Measurements from ENCODE around the gene ATP2B1.

The ATP2B1 gene

GRCh38 chr12:89655841-89656240, 52.8 kb downstream of the ATP2B1 start:
- no peak for ATAC-seq
- no peak for DNase-seq

- ATAC-seq (no peak), DNase-seq (no peak)
Observed at GRCh38 chr12:89651192-89651591, 57.4 kb downstream of the ATP2B1 start.

- ATAC-seq (no peak), DNase-seq (no peak)
Observed at GRCh38 chr12:89650239-89650638, 58.4 kb downstream of the ATP2B1 start.

GRCh38 chr12:89649820-89650219, 58.8 kb downstream of the ATP2B1 start:
- DNase-seq (no peak), ATAC-seq (no peak)

GRCh38 chr12:89649139-89649538, 59.5 kb downstream of the ATP2B1 start:
- DNase-seq (no peak), ATAC-seq (peak; percentile 32)

GRCh38 chr12:89648211-89648930, 60.3 kb downstream of the ATP2B1 start:
- no peak for ATAC-seq
- DNase-seq: no peak

- ATAC-seq (no peak), DNase-seq (no peak)
Observed at GRCh38 chr12:89645434-89645833, 63.2 kb downstream of the ATP2B1 start.

- no peak for ATAC-seq
- DNase-seq: no peak
Observed at GRCh38 chr12:89642959-89643358, 65.7 kb downstream of the ATP2B1 start.

- DNase-seq: no peak
- no peak for ATAC-seq
Observed at GRCh38 chr12:89636776-89637160, 71.9 kb downstream of the ATP2B1 start.

GRCh38 chr12:89636052-89636775, 72.4 kb downstream of the ATP2B1 start:
- ATAC-seq (no peak), DNase-seq (no peak)

GRCh38 chr12:89634508-89634907, 74.1 kb downstream of the ATP2B1 start:
- no peak for DNase-seq
- ATAC-seq: no peak

- DNase-seq: no peak
- no peak for ATAC-seq
Observed at GRCh38 chr12:89632778-89633177, 75.9 kb downstream of the ATP2B1 start.

- ATAC-seq: no peak
Observed at GRCh38 chr12:89622115-89622514, 86.5 kb downstream of the ATP2B1 start.

GRCh38 chr12:89621521-89621920, 87.1 kb downstream of the ATP2B1 start:
- DNase-seq (no peak), ATAC-seq (no peak)

More at GRCh38 chr12:89622115-89622514, 86.5 kb downstream of the ATP2B1 start:
- no peak for DNase-seq

- DNase-seq (no peak), ATAC-seq (no peak)
Observed at GRCh38 chr12:89619764-89620163, 88.9 kb downstream of the ATP2B1 start.

- ATAC-seq: peak; percentile 80
- DNase-seq: no peak
Observed at GRCh38 chr12:89618113-89618862, 90.3 kb downstream of the ATP2B1 start.

GRCh38 chr12:89610366-89610765, 98.3 kb downstream of the ATP2B1 start:
- ATAC-seq (no peak), DNase-seq (no peak)

- no peak for DNase-seq
- no peak for ATAC-seq
Observed at GRCh38 chr12:89603678-89604077, 105.0 kb downstream of the ATP2B1 start.

- ATAC-seq: no peak
- no peak for DNase-seq
Observed at GRCh38 chr12:89597770-89598169, 110.9 kb downstream of the ATP2B1 start.

- DNase-seq: no peak
- ATAC-seq: peak; percentile 69
Observed at GRCh38 chr12:89597210-89597609, 111.4 kb downstream of the ATP2B1 start.

- no peak for ATAC-seq
- no peak for DNase-seq
Observed at GRCh38 chr12:89593873-89594272, 114.8 kb downstream of the ATP2B1 start.

- DNase-seq (no peak), ATAC-seq (no peak)
Observed at GRCh38 chr12:89593233-89593632, 115.4 kb downstream of the ATP2B1 start.

- no peak for ATAC-seq
Observed at GRCh38 chr12:89589753-89590152, 118.9 kb downstream of the ATP2B1 start.

More at GRCh38 chr12:89589753-89590152, 118.9 kb downstream of the ATP2B1 start:
- no peak for DNase-seq

Measured in stimulated activated naive CD8-positive, alpha-beta T cell treated with anti-CD3 and anti-CD28 coated beads, Interleukin-15, Interleukin-2, amounts not matched to agents 100 U/mL and 50 U/mL, for 24 hours (primary cell).